GM12878 (cell line): ENCODE results near the gene SLC10A2. TPM values are rescaled to one million over a fixed set of nuclear protein-coding genes. Genes with fewer than 3 reads are reported as not detected.

Source experiments
- ATAC-seq: fragments of 200-7000 bp; cut with Tn5 transposase; 3 replicates; pipeline ENCODE4 v1.9.1; 2020; ENCODE audit warnings: mild to moderate bottlenecking, moderate library complexity
- BruUV-seq: library from RNA; stranded (reverse); fragments of 400-500 nt; replicated peaks from 2 replicates; lab custom pipeline; 2021; lab: Mats Ljungman, UMichigan
- CTCF ChIA-PET: fragments of 300-600 bp; sonication (Branson Sonifier 250); formaldehyde crosslinking; extraction: SDS; loops from one replicate; lab custom pipeline; 2021; ENCODE audit warnings: inconsistent platforms; lab: Yijun Ruan, JAX
- POLR2A ChIA-PET: fragments of 350-600 bp; formaldehyde crosslinking; extraction: SDS; loops from one replicate; lab custom pipeline; 2021; ENCODE audit warnings: inconsistent platforms; lab: Charles Lee
- RAD21 ChIA-PET: fragments of 300-600 bp; sonication (Branson Sonifier 250); formaldehyde crosslinking; loops from one replicate; lab custom pipeline; 2023; ENCODE audit warnings: antibody characterized with exemption; ENCODE audit not compliant: unreplicated experiment; lab: Charles Lee
- SMC1A ChIA-PET: fragments of 300-600 bp; sonication (Branson Sonifier 250); formaldehyde crosslinking; loops from one replicate; lab custom pipeline; 2023; ENCODE audit not compliant: unreplicated experiment, uncharacterized antibody; lab: Charles Lee
- DNase-seq: peaks from one replicate; pipeline ENCODE4 v3.0.0-alpha.2; 2011; ENCODE audit warnings: low read depth, low spot score
- FAIRE-seq: peaks from 3 replicates; lab custom pipeline; 2011; peaks lifted over from hg19 to GRCh38; lab: Jason Lieb, UNC
- H2AFZ ChIP-seq: 2 replicates; pipeline ENCODE4 v1.6.0; 2011; ENCODE audit warnings: low read depth, low read length, control low read depth; ENCODE audit not compliant: control insufficient read depth
- H3K27ac ChIP-seq: 2 replicates; pipeline ENCODE4 v1.5.1; 2011; ENCODE audit warnings: control low read depth; ENCODE audit not compliant: control insufficient read depth, insufficient read depth
- H3K27me3 ChIP-seq, 2 experiments: replicated peaks in 1 of 2; 2 replicates each; pipeline versions ENCODE4 v1.6.0 to v1.6.1; 2011; ENCODE audit warnings: low read length in 1 of 2; ENCODE audit not compliant: control insufficient read depth in 2 of 2, insufficient read depth in 2 of 2
- H3K36me3 ChIP-seq, 2 experiments: 2 replicates each; pipeline ENCODE4 v1.5.1; 2011; ENCODE audit warnings: low read length in 1 of 2; ENCODE audit not compliant: control insufficient read depth in 2 of 2, insufficient read depth in 2 of 2
- H3K4me1 ChIP-seq: 2 replicates; pipeline ENCODE4 v1.6.1; 2011; ENCODE audit warnings: mild to moderate bottlenecking, low read length, moderate library complexity, mixed read lengths; ENCODE audit not compliant: control insufficient read depth, insufficient read depth
- H3K4me2 ChIP-seq: 2 replicates; pipeline ENCODE4 v1.6.0; 2011; ENCODE audit warnings: control low read depth; ENCODE audit not compliant: control insufficient read depth, insufficient read depth
- H3K4me3 ChIP-seq: fragments of 200-600 bp; sonication (generic); 2 replicates; pipeline ENCODE4 v1.5.1; 2016
- H3K79me2 ChIP-seq: 2 replicates; pipeline ENCODE4 v1.6.0; 2011; ENCODE audit warnings: low read length; ENCODE audit not compliant: control insufficient read depth, insufficient read depth
- H3K9ac ChIP-seq: 2 replicates; pipeline ENCODE4 v1.8.0; 2011; ENCODE audit warnings: low read length, control low read depth, mixed read lengths; ENCODE audit not compliant: control insufficient read depth, insufficient read depth
- H3K9me3 ChIP-seq: replicated peaks from 3 replicates; pipeline ENCODE4 v1.5.1; 2011; ENCODE audit warnings: mild to moderate bottlenecking, low read length; ENCODE audit not compliant: control insufficient read depth, insufficient read depth
- H4K20me1 ChIP-seq: 2 replicates; pipeline ENCODE4 v1.6.0; 2011; ENCODE audit not compliant: control insufficient read depth, insufficient read depth
- ATF7 ChIP-seq: fragments of 450-650 bp; IDR thresholded peaks from 2 replicates; pipeline ENCODE4 v1.6.1; 2016; ENCODE audit warnings: low read depth, mild to moderate bottlenecking
- EED ChIP-seq: sonication (generic); IDR thresholded peaks from 2 replicates; pipeline ENCODE4 v1.6.1; 2016; ENCODE audit warnings: antibody characterized with exemption, low read depth
- EP300 ChIP-seq, 2 experiments: fragments of 150-350 bp in 1 of 2; IDR thresholded peaks; 2 replicates each; pipeline ENCODE4 v1.6.1; 2011 to 2012; ENCODE audit warnings: low read depth in 2 of 2, low read length in 2 of 2, borderline replicate concordance in 1 of 2, improper control_type of control experiment in 1 of 2, inconsistent platforms in 1 of 2; ENCODE audit not compliant: control insufficient read depth in 1 of 2
- HDGF ChIP-seq: fragments of 450-650 bp; IDR thresholded peaks from 2 replicates; pipeline ENCODE4 v1.6.1; 2016; ENCODE audit warnings: antibody characterized with exemption
- IKZF1 ChIP-seq: fragments of 450-650 bp; conservative IDR thresholded peaks from 2 replicates; pipeline ENCODE4 v1.6.1; 2017; ENCODE audit warnings: antibody characterized with exemption, mild to moderate bottlenecking
- JUNB ChIP-seq: IDR thresholded peaks from 2 replicates; pipeline ENCODE4 v1.6.1; 2016; ENCODE audit warnings: antibody characterized with exemption, mild to moderate bottlenecking
- MEF2B ChIP-seq: fragments of 450-650 bp; IDR thresholded peaks from 2 replicates; pipeline ENCODE4 v1.6.1; 2018; ENCODE audit warnings: mild to moderate bottlenecking, moderate library complexity; ENCODE audit not compliant: partially characterized antibody, poor library complexity, severe bottlenecking
- NFIC ChIP-seq: IDR thresholded peaks from 2 replicates; pipeline ENCODE4 v1.6.1; 2012; ENCODE audit warnings: low read depth, mild to moderate bottlenecking, inconsistent platforms, low read length, moderate library complexity
- NFYB ChIP-seq: IDR thresholded peaks from 2 replicates; pipeline ENCODE4 v1.6.1; 2011; ENCODE audit warnings: low read depth, mild to moderate bottlenecking, low read length, improper control_type of control experiment, moderate library complexity; ENCODE audit not compliant: insufficient read depth
- POLR2A ChIP-seq: IDR thresholded peaks from 2 replicates; pipeline ENCODE4 v1.6.1; 2011; ENCODE audit warnings: low read depth, mild to moderate bottlenecking, low read length
- STAT3 ChIP-seq: IDR thresholded peaks from 2 replicates; pipeline ENCODE4 v1.6.1; 2011; ENCODE audit warnings: low read depth, low read length, improper control_type of control experiment
- SUPT20H ChIP-seq: IDR thresholded peaks from 2 replicates; pipeline ENCODE4 v1.6.1; 2011; ENCODE audit warnings: low read depth, mild to moderate bottlenecking, low read length, moderate library complexity, borderline replicate concordance; ENCODE audit not compliant: control insufficient read depth
- TARDBP ChIP-seq: IDR thresholded peaks from 2 replicates; pipeline ENCODE4 v1.6.1; 2016; ENCODE audit warnings: borderline replicate concordance
- TBL1XR1 ChIP-seq: IDR thresholded peaks from 2 replicates; pipeline ENCODE4 v1.6.1; 2012; ENCODE audit warnings: low read depth, low read length, improper control_type of control experiment
- TCF7 ChIP-seq: IDR thresholded peaks from 2 replicates; pipeline ENCODE4 v1.6.1; 2014; ENCODE audit warnings: antibody characterized with exemption, borderline replicate concordance
- WGBS: methylation state at CpG from one replicate; pipeline ENCODE4 v1.1.6; 2016; ENCODE audit warnings: low lambda C conversion rate; ENCODE audit not compliant: insufficient replicate concordance, insufficient coverage; ENCODE audit errors: missing lambda C conversion rate; 5-methylcytosine and 5-hydroxymethylcytosine counted together
- in situ Hi-C: fragments of 300-500 bp; cut with MboI; formaldehyde crosslinking; loops from 9 replicates; pipeline ENCODE4 v1.14.3; 2018; ENCODE audit warnings: mixed read lengths
- intact Hi-C: fragments of 100-400 bp; cut with micrococcal nuclease; formaldehyde crosslinking; loops from one replicate; pipeline ENCODE4 v1.14.2; 2022; ENCODE audit not compliant: unreplicated experiment
- polyA plus RNA-seq, 11 experiments: library from polyadenylated mRNA; depleted of rRNA in 4 of 11; unstranded in 6 of 11; stranded (reverse) in 5 of 11; fragments of >200 nt; fragmentation: Nextera tagmentation in 4 of 11; fragmentation: Illumina TruSeq in 1 of 11; extraction: Ambion mirVana in 4 of 11; extraction: Trizol in 1 of 11; gene quantifications; 1 replicate in 1 of 11; 2 replicates in 10 of 11; pipeline versions ENCODE4 v1.2.1 to v1.2.3, GENCODE V29; 2011 to 2016; ENCODE audit warnings: inconsistent platforms in 2 of 11, missing spikeins in 2 of 11, low read depth in 1 of 11
- total RNA-seq, 4 experiments: library from RNA; depleted of rRNA in 3 of 4; stranded (reverse); fragments of >200 nt in 3 of 4; fragmentation: Illumina TruSeq in 1 of 4; extraction: Trizol in 1 of 4; gene quantifications; 2 replicates each; pipeline versions ENCODE4 v1.2.1 to v1.2.3, GENCODE V29; 2013 to 2021
- TF ChIP-seq, protein P1 (sequence below): IDR thresholded peaks from 2 replicates; pipeline ENCODE4 v1.6.1; 2012; ENCODE audit warnings: low read length, inconsistent platforms
- TF ChIP-seq, protein P2 (sequence below): IDR thresholded peaks from 2 replicates; pipeline ENCODE4 v1.6.1; 2011; ENCODE audit warnings: low read depth, mild to moderate bottlenecking, low read length, moderate library complexity, borderline replicate concordance; ENCODE audit errors: extremely low read depth
- TF ChIP-seq, protein P3 (sequence below): fragments of 450-650 bp; IDR thresholded peaks from 2 replicates; pipeline ENCODE4 v1.6.1; 2014; ENCODE audit warnings: mild to moderate bottlenecking

The SLC10A2 gene
- total and polyA plus RNA-seq, 10 of the 15 experiments (the other 5 are each of a cell fraction or from before 2014, with no cell fraction given): 0.01 to 0.04 (median 0.02) TPM; not detected in 7

DNA sequence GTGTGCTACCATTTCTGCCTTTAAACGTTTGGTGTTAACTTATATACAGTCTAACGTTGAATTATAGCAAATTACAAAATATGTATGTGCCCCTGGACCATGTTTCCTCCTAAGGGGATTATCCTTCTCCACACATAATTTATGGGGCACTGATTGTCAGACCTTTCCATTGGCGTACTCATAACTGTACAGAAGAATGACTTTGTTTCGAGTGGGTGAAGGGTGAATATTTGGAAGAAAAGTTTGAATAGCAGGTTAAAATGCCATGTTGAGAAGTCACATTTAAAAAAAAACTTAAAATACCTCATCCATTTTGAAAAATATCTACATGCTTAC, 58.8 kb downstream of the SLC10A2 start:
- Histone ChIP-seq H3K4me2 (peak overlapping the region; percentile 68), H3K9ac (no peak overlapping the region), H3K27me3 (no peaks in the 10 kb centered on the region), H4K20me1 (no peaks in the 10 kb centered on the region), H3K79me2 (no peaks in the 10 kb centered on the region), H3K36me3 (no peaks in the 10 kb centered on the region), H3K4me1 (peaks cover 15% of the 10 kb centered on the region), H3K27ac (peak overlapping the region; percentile 87), H3K9me3 (peaks cover 22% of the 10 kb centered on the region), H3K4me3 (no peak overlapping the region), H2AFZ (peak overlapping the region; percentile 80)
- ChIA-PET RAD21 (interaction anchor here (1.0 to 1.9 kb wide), 3 partner anchors 35 to 87 kb away, joined by 4 to 11 read pairs (median 5); no protein-coding TSS in a partner anchor), CTCF (no interaction called here), SMC1A (interaction anchor here (1.0 to 2.0 kb wide), 6 partner anchors 14 to 133 kb away, joined by 3 to 9 read pairs (median 4); no protein-coding TSS in a partner anchor), POLR2A (interaction anchor here (1.0 kb wide), 1 partner anchor 13 kb away, joined by 5 read pairs; no protein-coding TSS in a partner anchor)
- ATAC-seq: peak; percentile 52
- in situ Hi-C loops (no loop called here), intact Hi-C loops (loop anchor here (1.0 to 2.0 kb wide), 4 partner anchors 24 to 171 kb away; no protein-coding TSS in a partner anchor)
- FAIRE-seq: no peak
- no peak for DNase-seq
- BruUV-seq: no TSS peak
- WGBS: 13% methylated on average over 4 of the region's 4 CpGs
- TF ChIP-seq STAT3 (no peak), HDGF (no peak), EP300 (IDR thresholded peaks at IDR 0.05; ENCODE audit: borderline replicate concordance in 1 of 2, control insufficient read depth in 1 of 2, low read depth in 2 of 2, low read length in 2 of 2) (no peak), IKZF1 (no peak), NFYB (no peak), SUPT20H (no peak), TCF7 (0 out of 2 replicates have a peak, but pooled peaks have one; percentile 34), TARDBP (no peak; the same call in 1 of the 2 replicates), MEF2B (peak; percentile 6), ATF7 (no peak), EED (0 out of 2 replicates have a peak, but pooled peaks have one; percentile 64), NFIC (peak; percentile 90), JUNB (peak; percentile 58; the same call in 1 of the 2 replicates), TBL1XR1 (no peak), POLR2A (no peak)
- TF ChIP-seq, protein P1, sequence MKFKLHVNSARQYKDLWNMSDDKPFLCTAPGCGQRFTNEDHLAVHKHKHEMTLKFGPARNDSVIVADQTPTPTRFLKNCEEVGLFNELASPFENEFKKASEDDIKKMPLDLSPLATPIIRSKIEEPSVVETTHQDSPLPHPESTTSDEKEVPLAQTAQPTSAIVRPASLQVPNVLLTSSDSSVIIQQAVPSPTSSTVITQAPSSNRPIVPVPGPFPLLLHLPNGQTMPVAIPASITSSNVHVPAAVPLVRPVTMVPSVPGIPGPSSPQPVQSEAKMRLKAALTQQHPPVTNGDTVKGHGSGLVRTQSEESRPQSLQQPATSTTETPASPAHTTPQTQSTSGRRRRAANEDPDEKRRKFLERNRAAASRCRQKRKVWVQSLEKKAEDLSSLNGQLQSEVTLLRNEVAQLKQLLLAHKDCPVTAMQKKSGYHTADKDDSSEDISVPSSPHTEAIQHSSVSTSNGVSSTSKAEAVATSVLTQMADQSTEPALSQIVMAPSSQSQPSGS: peak; percentile 47; the same call in 1 of the 2 replicates
- TF ChIP-seq, protein P2, sequence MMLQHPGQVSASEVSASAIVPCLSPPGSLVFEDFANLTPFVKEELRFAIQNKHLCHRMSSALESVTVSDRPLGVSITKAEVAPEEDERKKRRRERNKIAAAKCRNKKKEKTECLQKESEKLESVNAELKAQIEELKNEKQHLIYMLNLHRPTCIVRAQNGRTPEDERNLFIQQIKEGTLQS: no peak
- TF ChIP-seq, protein P3, sequence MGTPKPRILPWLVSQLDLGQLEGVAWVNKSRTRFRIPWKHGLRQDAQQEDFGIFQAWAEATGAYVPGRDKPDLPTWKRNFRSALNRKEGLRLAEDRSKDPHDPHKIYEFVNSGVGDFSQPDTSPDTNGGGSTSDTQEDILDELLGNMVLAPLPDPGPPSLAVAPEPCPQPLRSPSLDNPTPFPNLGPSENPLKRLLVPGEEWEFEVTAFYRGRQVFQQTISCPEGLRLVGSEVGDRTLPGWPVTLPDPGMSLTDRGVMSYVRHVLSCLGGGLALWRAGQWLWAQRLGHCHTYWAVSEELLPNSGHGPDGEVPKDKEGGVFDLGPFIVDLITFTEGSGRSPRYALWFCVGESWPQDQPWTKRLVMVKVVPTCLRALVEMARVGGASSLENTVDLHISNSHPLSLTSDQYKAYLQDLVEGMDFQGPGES: no peak
